Progenitor cell of endocrine pancreas (in vitro differentiated cells): Measurements from ENCODE around the gene SERPINA10. TPM values are rescaled to one million over a fixed set of nuclear protein-coding genes. Genes with fewer than 3 reads are reported as not detected.

Experiments used
- DNase-seq: peaks from one replicate; pipeline ENCODE4 v3.0.0; 2021; ENCODE audit warnings: low spot score; ENCODE audit not compliant: unreplicated experiment
- H3K27ac Mint-ChIP-seq: 2 replicates; pipeline ENCODE4 v1.8.0; 2021; ENCODE audit warnings: mild to moderate bottlenecking, moderate library complexity, mixed read lengths
- H3K27me3 Mint-ChIP-seq: 2 replicates; pipeline ENCODE4 v1.8.0; 2021; ENCODE audit warnings: mixed read lengths
- H3K36me3 Mint-ChIP-seq: 2 replicates; pipeline ENCODE4 v1.8.0; 2022; ENCODE audit warnings: mixed read lengths; ENCODE audit not compliant: insufficient read depth
- H3K4me1 Mint-ChIP-seq: 2 replicates; pipeline ENCODE4 v1.8.0; 2021; ENCODE audit warnings: low read depth, mixed read lengths
- H3K4me3 Mint-ChIP-seq: 2 replicates; pipeline ENCODE4 v1.8.0; 2021; ENCODE audit warnings: low read depth, mild to moderate bottlenecking, moderate library complexity, mixed read lengths
- H3K9me3 Mint-ChIP-seq: 2 replicates; pipeline ENCODE4 v1.8.0; 2021; ENCODE audit warnings: low read depth, mixed read lengths
- CTCF ChIP-seq: fragments of 200-600 bp; sonication (generic); IDR thresholded peaks from one replicate; pipeline ENCODE4 v1.5.0; 2021; ENCODE audit warnings: antibody characterized with exemption, mild to moderate bottlenecking; ENCODE audit not compliant: unreplicated experiment
- total RNA-seq: library from RNA; stranded (reverse); gene quantifications from 2 replicates; pipeline ENCODE4 v1.2.1, GENCODE V29; 2021

The SERPINA10 gene
- total RNA-seq, 1 donor from 2014 or later = 2.6 TPM

- Mint-ChIP-seq H3K36me3 (peaks cover 8% of the 10 kb centered on the region), H3K27ac (no peak overlapping the region), H3K4me1 (peaks cover 18% of the 10 kb centered on the region), H3K9me3 (peaks cover 5% of the 10 kb centered on the region), H3K4me3 (no peak overlapping the region), H3K27me3 (no peaks in the 10 kb centered on the region)
- TF ChIP-seq CTCF = no peak
- no peak for DNase-seq
Observed at GRCh38 chr14:94291906-94292525, 1.1 kb downstream of the SERPINA10 start.

- Mint-ChIP-seq H3K9me3 (peaks cover 5% of the 10 kb centered on the region), H3K4me3 (no peak overlapping the region), H3K27me3 (no peaks in the 10 kb centered on the region), H3K4me1 (peaks cover 18% of the 10 kb centered on the region), H3K36me3 (peaks cover 8% of the 10 kb centered on the region), H3K27ac (no peak overlapping the region)
- no peak for TF ChIP-seq CTCF
- no peak for DNase-seq
Observed at GRCh38 chr14:94291159-94291905, 1.7 kb downstream of the SERPINA10 start.

- Mint-ChIP-seq H3K4me3 (no peak overlapping the region), H3K9me3 (peaks cover 5% of the 10 kb centered on the region), H3K27me3 (no peaks in the 10 kb centered on the region), H3K36me3 (peaks cover 8% of the 10 kb centered on the region), H3K4me1 (peaks cover 18% of the 10 kb centered on the region), H3K27ac (no peak overlapping the region)
- DNase-seq = no peak
- TF ChIP-seq CTCF = no peak
Observed at GRCh38 chr14:94290197-94290596, 2.9 kb downstream of the SERPINA10 start.

GRCh38 chr14:94288610-94289465 is 4.2 kb downstream of the SERPINA10 start:
- Mint-ChIP-seq H3K4me1 (peaks cover 17% of the 10 kb centered on the region), H3K4me3 (no peak overlapping the region), H3K9me3 (peaks cover 5% of the 10 kb centered on the region), H3K27ac (no peak overlapping the region), H3K27me3 (no peaks in the 10 kb centered on the region), H3K36me3 (peaks cover 8% of the 10 kb centered on the region)
- no peak for TF ChIP-seq CTCF
- no peak for DNase-seq

GRCh38 chr14:94285158-94285557 is 7.9 kb downstream of the SERPINA10 start:
- no peaks in the 10 kb centered on the region for H3K4me1 Mint-ChIP-seq
- H3K27me3 Mint-ChIP-seq = no peaks in the 10 kb centered on the region
- H3K36me3 Mint-ChIP-seq = peaks cover 9% of the 10 kb centered on the region
- TF ChIP-seq CTCF = no peak
- H3K4me3 Mint-ChIP-seq = no peak overlapping the region
- H3K27ac Mint-ChIP-seq = no peak overlapping the region
- H3K9me3 Mint-ChIP-seq = peaks cover 5% of the 10 kb centered on the region
- DNase-seq = no peak
